ENCODE data around the gene ARAP2.

- no peak for TF ChIP-seq CTCF (IDR thresholded peaks at IDR 0.05; ENCODE audit: borderline replicate concordance, extremely low read depth, low read length, poor library complexity, severe bottlenecking)
- no peak for TF ChIP-seq EZH2 (IDR thresholded peaks at IDR 0.05; ENCODE audit: borderline replicate concordance, low read depth, low read length, severe bottlenecking)
Observed at GRCh38 chr4:36281384-36282106, 37.2 kb upstream of the ARAP2 start, which contains the start of gene DTHD1.

Measured in DND-41 (cell line).